Stimulated activated CD4-positive, alpha-beta T cell treated with anti-CD3 and anti-CD28 coated beads, Interleukin-15, amount 100 ng/mL, for 1 hour (primary cell): Measurements from ENCODE around the gene MAPK14.
"Not testable (repeated sequence)": the region's sequence is repeated elsewhere in the genome, so short reads cannot be mapped to it uniquely, and the experiment has no call there.

Experiments
- DNase-seq, 2 donors: peaks; one replicate each; pipeline ENCODE4 v3.0.0-alpha.2; 2020; ENCODE audit warnings: low read depth in 1 of 2, low spot score in 1 of 2

MAPK14 gene

DNA sequence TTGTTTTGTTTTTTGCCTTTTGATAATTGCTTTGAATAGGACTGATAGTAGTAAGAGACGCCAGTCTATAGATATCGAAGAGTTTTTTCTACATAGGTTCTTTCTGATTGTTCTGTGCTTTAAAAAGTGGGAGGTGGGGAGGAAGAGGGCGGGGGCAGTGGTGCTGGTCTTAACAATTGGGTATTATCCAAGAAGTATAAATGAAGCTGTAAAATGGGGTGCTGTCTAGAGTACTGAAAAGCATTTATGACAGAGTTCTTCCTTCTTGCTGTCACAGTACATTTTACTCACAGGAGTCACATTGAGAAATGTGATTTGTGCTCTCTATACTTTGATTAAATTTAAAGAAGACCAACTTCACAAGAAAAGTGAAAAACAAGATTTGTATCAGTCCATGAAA, 41.0 kb downstream of the MAPK14 start:
- no peak for DNase-seq

DNA sequence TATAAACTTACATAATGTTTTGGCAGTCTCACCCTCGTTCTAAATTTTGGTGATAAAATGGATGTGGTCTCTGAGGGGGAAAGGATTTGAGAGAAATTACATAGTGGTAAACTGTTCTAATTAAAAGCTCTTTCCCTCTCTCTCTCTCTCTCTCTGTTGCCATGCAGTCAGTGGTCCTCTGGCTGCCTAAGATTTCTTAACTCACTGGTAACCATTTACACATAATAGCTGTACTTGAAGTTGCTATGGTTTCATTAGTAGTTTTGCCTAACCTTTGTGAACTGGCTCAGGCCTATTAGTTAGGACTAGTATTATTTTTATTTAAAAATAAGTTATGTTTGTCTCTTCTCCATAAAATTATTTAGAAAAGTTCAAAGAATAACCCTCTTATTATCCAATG, 42.0 kb downstream of the MAPK14 start:
- DNase-seq, result no peak

DNA sequence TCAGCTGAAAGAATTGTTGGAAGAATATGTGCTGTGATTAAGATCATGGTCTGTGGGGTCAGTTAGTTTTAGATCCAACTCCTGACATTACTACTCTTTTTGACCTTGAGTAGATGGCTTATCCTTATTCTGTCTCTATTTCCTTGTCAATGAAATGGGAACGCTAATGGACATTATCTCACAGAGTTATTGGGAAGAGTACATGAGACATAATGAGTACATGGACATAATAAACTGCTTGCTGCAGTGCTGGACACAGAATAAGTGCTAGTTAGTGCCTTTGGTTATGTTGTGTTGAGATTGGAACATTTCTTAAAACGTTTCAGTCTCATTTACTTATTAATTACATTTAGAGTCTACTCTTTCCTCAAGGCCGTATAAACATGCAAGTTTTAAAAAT, 42.6 kb downstream of the MAPK14 start:
- no peak for DNase-seq

DNA sequence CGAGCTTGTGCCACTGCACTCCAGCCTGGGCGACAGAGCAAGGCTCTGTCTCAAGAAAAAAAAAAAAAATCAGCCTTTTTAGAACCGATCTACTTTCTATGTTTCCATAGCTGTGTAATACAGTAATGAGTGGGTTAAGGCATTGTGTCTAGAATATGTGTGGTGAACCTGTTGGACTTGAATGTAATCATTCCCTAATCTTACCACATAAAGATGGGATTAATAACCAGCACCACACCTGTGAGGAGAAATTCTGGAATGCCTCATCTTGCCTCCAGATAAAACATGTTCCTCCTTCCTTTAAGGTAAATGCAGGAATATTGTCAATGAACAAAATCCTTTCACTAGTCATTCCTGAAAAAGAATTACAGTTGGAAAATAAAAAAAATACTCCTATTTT, 43.7 kb downstream of the MAPK14 start:
- no peak for DNase-seq

DNA sequence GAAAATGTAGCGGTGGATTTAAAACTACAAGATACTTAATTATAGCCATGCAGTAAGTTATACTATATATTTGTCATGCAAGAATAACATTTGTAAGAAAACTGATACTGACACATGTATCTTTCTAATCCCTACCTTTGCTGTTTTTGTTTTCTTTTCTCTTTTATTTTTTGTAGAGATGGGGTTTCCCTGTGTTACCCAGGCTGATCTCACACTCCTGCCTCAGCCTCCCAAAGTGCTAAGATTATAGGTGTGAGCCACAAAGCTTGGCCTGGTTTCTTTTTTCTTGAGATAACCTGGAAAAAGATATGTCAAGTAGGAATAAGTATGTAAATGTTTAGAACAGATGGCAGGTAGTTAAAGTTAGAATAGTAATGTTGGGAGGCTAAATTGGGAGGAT, 44.1 kb downstream of the MAPK14 start:
- no peak for DNase-seq

DNA sequence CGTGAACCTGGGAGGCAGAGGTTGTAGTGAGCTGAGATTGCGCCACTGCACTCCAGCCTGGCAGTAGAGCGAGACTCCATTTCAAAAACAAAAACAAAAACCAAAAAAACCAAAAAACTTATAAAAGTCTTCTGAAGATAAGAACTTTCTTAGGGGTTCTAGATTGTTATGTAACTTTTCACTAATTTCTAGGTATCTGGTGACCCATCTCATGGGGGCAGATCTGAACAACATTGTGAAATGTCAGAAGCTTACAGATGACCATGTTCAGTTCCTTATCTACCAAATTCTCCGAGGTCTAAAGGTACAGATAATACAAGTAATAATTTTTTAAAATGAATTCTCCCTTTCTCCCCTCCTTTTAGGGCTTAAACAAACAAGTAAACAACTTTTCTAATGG, 45.1 kb downstream of the MAPK14 start:
- no peak for DNase-seq

DNA sequence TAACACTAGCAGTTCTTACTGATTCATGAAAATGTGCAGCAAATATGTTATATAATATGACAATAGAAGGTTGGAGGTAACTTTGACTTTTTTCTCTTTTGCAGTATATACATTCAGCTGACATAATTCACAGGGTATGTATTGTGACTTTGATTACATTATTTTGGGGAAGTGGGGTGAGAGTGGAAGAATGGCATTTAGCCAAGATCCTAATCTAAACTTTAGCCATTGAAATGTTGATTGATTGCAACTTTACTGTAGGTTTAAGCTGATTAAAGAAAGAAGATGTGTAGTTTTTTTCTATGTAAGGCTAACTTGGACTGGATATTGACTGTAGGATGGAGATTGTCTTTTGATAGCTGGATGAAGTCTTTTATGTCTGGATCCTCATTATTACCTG, 46.0 kb downstream of the MAPK14 start:
- DNase-seq, result no peak

DNA sequence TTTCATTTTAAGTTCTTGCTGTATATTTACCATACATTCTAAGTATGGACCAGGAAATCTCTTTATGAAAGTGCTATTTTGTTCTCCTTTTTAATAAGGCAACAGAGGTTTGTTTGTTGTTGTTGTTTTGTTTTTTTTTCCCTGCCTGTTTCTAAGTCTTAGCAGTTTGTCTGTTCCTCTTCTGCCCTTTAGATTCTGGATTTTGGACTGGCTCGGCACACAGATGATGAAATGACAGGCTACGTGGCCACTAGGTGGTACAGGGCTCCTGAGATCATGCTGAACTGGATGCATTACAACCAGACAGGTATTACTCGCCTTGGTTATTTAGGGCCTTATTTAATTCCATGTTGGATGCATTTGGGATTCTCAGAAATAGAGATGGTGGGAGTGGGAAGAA, 48.0 kb downstream of the MAPK14 start:
- no peak for DNase-seq

DNA sequence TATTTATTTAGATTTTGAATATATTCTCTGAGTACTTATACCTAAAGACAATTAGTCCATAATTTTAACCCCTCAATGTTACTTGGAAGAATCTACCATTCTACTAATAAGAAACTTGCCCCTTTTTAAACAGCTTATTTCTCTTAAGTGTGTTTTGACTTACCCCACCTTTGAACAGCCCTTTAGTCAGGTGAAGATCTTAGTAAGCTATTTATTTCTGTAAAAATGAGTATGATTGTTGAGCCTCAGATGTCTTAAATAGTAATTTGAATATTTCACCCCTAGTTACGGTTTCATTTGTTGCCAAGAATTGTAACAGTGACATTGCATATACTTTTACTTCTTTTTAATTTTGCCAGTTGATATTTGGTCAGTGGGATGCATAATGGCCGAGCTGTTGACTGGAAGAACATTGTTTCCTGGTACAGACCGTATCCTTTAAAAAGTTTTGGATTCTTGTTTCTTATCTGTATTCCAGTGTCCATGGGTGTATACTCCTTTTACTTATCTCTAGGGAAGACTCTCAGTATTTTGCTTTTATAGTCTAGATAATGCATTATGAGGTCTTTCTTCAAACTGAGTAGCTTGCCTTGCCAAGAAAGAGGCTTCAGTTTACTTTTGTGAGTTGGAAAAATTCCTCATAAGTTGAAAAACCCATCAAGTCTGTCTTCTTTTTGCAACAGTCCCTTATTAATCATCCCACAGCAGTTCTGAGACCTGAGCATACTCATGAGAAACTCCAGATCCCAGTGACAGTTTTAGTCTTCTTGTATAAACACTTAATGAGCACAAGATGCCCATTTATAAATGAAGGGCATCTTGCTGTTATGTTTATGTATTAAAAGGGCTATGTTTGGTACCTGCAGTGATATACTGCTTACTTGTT, 48.8 kb downstream of the MAPK14 start:
- DNase-seq, result no peak

DNA sequence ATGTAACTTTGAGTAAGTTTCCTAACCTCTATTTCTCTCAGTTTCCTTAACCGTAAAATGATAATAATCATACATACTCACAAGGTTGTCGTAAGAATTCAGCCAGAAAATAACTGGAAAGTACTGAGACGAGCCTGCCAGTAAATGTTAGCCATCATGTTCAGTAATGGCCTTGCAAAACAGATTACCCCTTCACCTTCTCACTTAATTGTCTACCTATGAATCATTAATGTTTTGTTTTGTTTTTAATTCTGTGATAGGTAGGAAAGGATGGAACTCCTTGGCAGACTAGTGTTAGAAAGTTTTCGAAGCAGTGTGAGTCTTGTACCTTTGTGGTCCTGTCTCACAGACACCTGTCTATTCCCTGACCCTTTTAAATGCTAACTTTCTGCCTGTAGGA, 50.6 kb downstream of the MAPK14 start:
- no peak for DNase-seq

DNA sequence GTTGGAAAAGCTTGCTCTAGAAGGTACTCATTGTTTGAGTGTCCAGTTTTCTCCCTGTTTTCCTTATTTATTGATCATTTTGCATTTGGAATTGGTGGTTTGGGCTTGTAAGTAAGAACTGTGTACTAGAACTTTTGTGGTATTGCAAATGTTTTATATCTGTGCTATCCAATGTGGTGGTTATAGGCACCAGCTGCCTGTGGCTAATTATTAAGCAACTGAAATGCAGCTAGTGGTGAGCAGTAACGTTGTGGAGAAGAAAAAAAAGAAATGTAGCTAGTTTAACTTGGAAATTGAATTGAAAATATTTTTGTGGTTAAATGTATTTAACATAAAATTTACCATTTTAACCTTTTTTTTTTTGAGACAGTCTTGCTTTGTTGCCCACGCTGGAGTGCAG, 52.0 kb downstream of the MAPK14 start:
- DNase-seq, result no peak

DNA sequence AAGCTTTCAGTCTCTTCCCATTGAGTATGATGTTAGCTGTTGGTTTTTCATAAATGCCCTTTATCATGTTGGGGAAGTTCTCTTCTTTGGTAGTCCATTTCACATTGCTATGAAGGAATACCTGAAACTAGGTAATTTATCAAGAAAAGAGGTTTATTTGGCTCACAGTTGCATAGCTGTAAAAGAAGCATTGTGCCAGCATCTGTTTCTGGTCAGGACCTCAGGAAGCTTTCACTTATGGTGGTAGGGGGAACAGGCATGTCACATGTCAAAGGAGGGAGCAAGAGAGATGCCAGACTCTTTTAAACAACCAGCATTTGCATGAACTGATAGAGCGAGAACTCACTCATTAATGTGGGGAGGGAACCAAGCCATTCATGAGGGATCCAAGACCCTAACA, 54.7 kb downstream of the MAPK14 start:
- DNase-seq, result no peak

DNA sequence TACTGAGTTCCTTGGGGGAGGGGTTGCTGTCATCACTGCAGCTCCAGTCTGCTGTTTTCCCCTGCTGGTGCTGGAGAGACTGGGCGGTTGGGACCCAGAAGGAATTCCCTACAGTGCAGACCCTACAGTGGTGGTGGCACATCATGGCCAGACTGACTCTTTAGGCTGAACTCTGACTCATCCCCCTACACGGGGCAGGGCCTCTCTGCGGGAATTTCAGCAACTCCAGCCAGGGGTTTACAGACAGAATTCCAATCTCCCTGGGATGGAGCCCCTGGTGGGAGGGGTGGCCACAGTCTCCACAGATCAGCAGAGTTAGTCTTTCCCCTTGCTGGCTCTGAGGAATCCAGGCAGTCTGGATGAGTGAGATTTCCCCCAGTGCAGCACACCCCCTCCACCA, 55.8 kb downstream of the MAPK14 start:
- DNase-seq, result no peak

DNA sequence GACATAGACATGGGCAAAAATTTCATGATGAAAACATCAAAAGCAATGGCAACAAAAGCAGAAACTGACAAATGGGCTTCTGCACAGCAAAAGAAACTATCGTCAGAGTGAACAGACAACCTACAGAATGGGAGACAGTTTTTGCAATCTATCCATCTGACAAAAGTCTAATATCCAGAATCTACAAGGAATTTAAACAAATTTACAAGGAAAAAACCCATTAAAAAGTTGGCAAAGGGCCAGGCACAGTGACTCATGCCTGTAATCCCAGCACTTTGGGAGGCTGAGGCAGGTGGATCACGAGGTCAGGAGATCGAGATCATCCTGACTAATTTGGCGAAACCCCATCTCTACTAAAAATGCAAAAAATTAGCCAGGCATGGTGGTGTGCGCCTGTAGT, 60.6 kb downstream of the MAPK14 start:
- DNase-seq, result not testable (repeated sequence)

DNA sequence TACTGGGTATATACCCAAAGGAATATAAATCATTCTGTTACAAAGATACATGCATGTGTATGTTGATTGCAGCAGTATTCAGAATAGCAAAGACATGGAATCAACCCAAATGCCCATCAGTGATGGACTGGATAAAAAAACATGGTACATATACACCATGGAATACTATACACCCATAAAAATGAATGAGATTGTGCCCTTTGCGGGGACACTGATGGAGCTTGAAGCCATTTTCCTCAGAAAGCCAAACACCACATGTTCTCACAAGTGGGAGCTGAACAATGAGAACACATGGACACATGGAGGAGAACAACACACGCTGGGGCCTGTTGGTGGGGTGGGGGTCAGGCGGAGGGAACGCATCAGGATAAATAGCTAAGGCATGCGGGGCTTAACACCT, 61.4 kb downstream of the MAPK14 start:
- DNase-seq, result no peak

DNA sequence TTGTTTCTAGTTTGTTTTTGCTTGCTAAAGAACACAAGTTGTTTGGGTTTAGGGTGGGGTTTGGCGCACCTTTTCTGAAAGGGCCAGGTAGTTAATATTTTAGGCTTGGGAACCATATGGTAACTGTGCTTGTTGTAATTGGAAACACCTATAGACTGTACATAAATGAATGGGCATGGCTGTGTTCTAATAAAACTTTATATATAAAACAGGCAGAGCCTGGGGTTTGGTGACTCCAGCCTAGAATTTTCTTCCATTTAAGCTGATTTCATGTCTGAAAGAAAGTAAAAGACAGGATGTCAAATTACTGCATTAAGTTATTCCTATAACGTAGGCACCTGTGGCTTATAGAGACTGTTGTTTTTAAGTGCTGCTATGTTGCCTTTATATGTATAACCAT, 66.6 kb downstream of the MAPK14 start:
- DNase-seq, result no peak

DNA sequence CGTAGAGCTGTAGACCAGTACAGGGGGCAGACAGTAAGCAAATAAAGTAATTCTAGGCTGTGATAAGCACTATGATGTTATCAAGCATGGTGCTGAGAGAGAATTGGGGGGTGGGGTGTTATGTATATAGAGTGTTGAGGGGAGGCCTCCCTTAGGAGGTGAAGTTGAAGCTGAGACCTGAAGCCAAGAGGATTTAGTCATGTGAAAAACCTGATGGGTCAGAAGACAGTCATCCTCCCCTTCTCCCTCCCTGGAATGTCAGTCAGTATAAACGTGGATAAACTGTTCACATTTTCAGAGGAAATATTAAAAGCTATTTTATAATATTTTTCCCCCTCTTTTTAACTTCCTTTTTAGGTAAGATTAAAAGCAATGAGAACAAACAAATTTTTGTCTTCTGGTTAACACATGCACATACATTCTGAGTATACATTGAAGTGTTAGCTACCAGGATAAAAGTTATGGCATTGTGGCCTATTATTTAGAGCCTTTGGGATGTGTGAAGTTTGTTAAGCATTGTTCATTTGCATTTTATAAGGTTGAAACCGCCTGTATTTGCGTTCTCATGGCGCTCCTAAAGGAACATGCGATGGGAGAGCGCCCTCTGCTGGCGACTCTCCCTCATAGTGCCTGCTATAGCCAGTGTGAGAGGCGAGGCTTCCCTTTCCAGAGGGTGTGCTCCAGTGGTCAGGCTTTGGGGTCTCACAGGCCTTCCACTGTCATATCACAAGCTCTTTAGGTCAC, 67.3 kb downstream of the MAPK14 start:
- DNase-seq, result peak; percentile 63 to 74

DNA sequence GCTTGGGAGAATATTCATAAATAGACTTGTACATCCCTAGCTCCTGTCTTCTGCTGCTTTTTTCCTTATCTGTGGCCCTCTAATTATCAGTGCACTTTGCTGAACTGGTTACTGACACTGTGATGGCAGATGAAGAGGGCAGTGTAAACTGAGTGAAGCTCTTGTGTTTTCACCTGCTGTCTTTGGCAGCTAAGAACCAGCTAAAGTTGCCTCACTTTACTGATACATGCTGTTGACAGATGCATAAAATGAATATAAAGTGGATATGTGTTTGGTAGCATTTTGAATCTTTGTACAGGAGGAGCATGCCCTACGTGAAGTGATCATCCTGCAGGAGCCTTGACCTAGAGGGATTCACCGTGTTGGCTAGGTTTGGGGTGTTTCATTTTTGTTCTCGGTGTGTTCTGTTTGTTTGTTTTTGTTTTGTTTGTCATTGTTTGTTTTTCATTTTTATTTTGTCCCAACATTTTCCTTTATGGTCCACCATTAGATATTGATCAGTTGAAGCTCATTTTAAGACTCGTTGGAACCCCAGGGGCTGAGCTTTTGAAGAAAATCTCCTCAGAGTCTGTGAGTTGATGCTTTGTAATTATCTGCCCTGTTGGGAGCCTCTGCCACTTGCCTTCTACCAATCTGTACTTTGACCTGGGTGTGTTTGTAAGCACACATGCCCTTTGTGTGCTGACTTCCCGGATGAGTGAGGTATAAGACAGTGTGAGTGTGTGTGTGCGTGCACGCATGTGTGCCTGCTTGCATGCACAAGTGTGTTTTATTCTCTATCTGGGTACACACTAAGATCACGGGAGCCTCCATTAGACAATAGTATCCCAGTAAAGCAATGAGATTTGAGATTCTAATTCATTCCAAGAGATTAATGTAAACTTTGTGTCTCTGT, 68.1 kb downstream of the MAPK14 start:
- no peak for DNase-seq

DNA sequence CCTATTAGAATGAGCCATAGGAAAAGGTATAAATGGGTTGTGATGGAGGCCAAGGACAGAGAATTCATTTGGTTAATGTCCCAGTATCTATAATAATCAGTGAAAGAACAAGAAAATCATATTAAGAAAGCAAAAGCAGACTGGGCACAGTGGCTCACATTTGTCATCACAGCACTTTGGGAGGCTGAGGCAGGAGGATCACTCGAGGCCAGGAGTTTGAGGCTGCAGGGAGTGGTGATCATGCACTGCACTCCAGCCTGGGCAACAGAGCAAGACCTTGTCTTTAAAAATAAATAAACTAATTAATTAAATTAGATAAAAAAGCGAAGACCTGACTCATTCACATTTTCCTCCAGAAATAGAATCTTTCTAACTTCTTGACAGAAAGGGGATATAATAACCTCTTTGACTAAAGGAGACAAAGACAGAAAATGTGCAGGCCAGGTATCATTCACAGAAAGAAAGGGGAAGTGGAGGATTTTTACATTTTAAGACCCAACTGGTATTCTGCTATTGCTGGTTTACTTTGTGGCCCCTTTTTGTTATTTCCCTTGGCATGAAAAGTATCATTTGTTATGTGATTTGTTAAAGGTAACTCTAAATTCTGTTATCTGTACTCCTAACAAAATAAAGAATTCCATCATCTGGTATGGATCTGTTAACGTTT, 70.8 kb downstream of the MAPK14 start:
- no peak for DNase-seq

DNA sequence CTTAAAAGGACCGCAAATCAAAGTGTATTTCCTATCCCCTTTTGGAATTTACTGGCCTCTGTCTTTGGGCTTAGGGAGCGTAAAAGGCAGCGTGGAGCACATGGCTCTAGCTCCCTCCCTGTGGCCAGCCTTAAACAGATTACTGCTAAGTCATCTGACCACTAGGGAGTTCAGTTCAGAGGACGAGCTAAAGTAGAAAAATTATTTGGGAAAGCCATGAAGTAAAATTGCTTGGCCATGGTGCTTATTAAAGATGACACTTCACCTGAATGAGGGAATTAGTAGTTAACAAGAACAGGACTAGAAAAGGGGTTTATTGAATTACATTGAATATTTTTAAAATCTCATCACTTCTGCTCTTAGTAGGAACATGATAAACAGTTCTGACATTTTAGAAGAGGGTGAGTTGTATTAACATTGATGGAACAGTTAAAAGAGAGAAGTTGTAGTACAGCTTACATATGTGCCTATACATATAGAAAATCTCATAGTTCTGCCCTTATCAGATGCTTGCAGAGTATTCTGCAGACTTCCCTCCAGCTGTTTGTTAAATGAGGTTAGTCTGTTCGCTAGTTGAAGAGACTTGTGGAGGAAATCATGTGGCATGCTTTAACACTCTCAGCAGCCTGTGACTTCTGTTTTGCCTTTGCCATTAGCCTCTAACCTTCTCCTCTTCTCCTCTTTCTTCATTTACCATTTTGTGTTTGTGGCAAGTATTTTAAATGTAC, 71.5 kb downstream of the MAPK14 start:
- no peak for DNase-seq
